ENCODE data around the gene NT5C2.

GRCh38 chr10:103042908-103043307, 150.2 kb downstream of the NT5C2 start:
- TF ChIP-seq FOXM1 (IDR thresholded peaks at IDR 0.05; ENCODE audit: low read depth): no peak
- no peak; the same call in 1 of the 2 replicates for TF ChIP-seq CTCF (IDR thresholded peaks at IDR 0.05)
- TF ChIP-seq CHD2 (IDR thresholded peaks at IDR 0.05; ENCODE audit: low read length, partially characterized antibody): no peak
- TF ChIP-seq EP300 (IDR thresholded peaks at IDR 0.05; ENCODE audit: borderline replicate concordance in 1 of 2, low read depth in 1 of 2, low read length in 1 of 2): no peak
- TF ChIP-seq POLR2AphosphoS5 (IDR thresholded peaks at IDR 0.05; ENCODE audit: low read depth, low read length): no peak
- no peak for TF ChIP-seq RCOR1 (IDR thresholded peaks at IDR 0.05; ENCODE audit: low read length)
- no peak for TF ChIP-seq EZH2phosphoT487 (IDR thresholded peaks at IDR 0.05; ENCODE audit: borderline replicate concordance, low read depth)
- no peak for TF ChIP-seq JUND (IDR thresholded peaks at IDR 0.05)
- TF ChIP-seq TAF1 (IDR thresholded peaks at IDR 0.05; ENCODE audit: borderline replicate concordance, low read depth, low read length): no peak
- no peak for TF ChIP-seq NRF1 (IDR thresholded peaks at IDR 0.05; ENCODE audit: low read depth, low read length)
- no peak for TF ChIP-seq GATA2 (CRISPR knock-in tag; IDR thresholded peaks at IDR 0.05)

Data from SK-N-SH (cell line).